ENCODE data around the gene MACROD1.
A peak's percentile ranks its signal among the peaks of the same experiment; 100 is the strongest.

Gene MACROD1

DNA sequence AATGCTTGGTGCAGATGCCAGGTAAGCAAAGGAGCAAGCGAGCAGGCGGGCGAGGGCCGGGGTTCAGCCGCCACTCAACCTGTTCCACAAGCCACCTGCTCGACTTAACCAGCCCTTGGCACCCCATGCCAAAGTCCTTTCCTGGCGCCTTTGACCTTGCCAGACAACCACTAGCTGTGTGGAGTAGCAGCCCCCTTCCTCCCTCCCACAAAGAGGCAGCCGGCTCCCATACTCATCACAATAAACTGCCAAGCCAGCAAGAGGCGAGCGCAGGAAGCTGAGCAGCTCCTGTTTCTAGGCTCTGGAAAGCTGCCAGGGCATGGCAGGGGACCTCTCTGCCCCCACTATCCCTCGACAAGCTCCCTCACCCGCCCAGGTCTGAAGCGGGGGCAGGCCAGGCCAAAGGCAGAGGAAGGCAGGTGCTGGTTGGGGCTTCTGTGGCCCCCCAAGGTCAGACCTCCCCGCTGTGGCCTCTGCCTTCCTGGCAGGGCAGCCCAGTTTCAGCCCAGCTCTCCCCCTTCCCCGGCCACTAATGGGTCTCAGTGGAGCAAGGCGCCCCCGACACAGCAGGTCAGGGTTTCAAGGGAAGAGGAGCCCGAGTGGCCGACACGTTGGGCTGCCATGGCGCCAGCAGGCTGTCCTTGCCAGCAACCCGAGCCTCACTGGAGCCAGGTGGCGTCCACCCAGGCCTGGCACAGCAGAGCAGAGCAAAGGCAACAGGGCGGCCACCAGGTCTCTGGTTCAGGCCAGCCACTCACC is 15.3 kb downstream of the MACROD1 start:
- TF ChIP-seq, protein P1, sequence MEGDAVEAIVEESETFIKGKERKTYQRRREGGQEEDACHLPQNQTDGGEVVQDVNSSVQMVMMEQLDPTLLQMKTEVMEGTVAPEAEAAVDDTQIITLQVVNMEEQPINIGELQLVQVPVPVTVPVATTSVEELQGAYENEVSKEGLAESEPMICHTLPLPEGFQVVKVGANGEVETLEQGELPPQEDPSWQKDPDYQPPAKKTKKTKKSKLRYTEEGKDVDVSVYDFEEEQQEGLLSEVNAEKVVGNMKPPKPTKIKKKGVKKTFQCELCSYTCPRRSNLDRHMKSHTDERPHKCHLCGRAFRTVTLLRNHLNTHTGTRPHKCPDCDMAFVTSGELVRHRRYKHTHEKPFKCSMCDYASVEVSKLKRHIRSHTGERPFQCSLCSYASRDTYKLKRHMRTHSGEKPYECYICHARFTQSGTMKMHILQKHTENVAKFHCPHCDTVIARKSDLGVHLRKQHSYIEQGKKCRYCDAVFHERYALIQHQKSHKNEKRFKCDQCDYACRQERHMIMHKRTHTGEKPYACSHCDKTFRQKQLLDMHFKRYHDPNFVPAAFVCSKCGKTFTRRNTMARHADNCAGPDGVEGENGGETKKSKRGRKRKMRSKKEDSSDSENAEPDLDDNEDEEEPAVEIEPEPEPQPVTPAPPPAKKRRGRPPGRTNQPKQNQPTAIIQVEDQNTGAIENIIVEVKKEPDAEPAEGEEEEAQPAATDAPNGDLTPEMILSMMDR (IDR thresholded peaks at IDR 0.05), result no peak
- Mint-ChIP-seq H3K4me1 (peaks cover 26% of the 10 kb centered on the region), H3K27ac (no peak overlapping the region), H3K4me3 (no peak overlapping the region), H3K9me3 (no peaks in the 10 kb centered on the region), H3K36me3 (ENCODE audit: low read depth) (no peaks in the 10 kb centered on the region), H3K27me3 (ENCODE audit: low read depth, poor library complexity) (peaks cover 22% of the 10 kb centered on the region)
- DNase-seq, result no peak

DNA sequence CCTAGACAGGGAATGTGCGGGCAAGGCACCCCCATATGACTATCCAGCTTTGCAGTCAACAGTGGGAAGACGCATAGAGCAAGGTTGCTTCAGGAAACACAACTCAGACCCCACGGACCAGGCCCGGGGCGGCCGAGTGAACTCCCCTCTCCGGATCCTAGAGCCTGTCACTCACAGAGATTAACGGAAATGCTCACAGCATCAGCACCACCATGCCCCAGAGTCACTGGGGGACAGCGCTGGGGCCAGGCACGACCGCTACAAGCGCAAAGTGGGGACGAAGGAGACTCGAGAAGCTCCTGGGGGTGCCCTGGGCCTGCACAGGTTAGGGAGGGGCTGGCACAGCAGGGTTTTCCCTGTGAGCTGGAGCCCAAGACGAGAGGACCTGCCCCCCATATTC is 15.9 kb downstream of the MACROD1 start:
- Mint-ChIP-seq H3K27ac (no peak overlapping the region), H3K9me3 (no peaks in the 10 kb centered on the region), H3K36me3 (ENCODE audit: low read depth) (no peaks in the 10 kb centered on the region), H3K4me3 (no peak overlapping the region), H3K27me3 (ENCODE audit: low read depth, poor library complexity) (peaks cover 19% of the 10 kb centered on the region), H3K4me1 (peaks cover 32% of the 10 kb centered on the region)
- TF ChIP-seq, protein P1 (IDR thresholded peaks at IDR 0.05), result no peak
- no peak for DNase-seq

DNA sequence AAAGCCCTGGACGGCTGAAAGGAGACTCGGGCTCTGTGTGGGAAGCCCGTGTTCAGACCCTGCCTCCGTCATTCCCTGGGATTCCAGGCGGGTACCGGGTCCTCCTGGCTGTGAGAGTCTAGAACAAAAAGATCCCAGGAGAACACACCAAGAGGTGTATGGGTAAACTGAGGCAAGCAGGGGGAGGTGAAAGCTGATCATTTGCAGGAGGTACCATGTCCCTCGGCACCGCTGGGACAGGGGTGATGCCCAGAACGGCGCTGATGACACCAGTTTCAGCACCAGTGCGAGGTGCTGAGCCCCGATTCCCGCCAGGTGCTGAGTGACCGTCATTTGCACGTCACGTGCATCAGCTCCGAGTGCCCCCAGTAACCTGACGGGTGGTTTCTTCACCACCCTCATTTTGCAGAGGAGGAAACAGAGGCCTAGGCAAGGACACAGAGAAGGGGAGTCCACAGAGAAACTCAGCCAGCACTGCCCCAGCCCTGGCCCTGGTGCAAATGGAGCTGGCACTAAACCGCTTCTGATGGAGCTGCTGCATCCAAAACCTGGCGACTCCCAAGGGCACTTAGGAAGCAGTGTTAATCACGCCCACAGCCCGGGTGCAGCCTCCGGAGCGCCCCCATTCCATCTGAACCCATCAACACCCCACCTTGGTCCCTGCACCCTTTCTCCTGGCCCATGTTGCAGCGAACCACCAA is 16.8 kb downstream of the MACROD1 start:
- Mint-ChIP-seq H3K27ac (no peak overlapping the region), H3K4me3 (no peak overlapping the region), H3K27me3 (ENCODE audit: low read depth, poor library complexity) (peaks cover 15% of the 10 kb centered on the region), H3K9me3 (no peaks in the 10 kb centered on the region), H3K36me3 (ENCODE audit: low read depth) (no peaks in the 10 kb centered on the region), H3K4me1 (peaks cover 36% of the 10 kb centered on the region)
- TF ChIP-seq, protein P1 (IDR thresholded peaks at IDR 0.05), result peak; percentile 13
- DNase-seq, result no peak

DNA sequence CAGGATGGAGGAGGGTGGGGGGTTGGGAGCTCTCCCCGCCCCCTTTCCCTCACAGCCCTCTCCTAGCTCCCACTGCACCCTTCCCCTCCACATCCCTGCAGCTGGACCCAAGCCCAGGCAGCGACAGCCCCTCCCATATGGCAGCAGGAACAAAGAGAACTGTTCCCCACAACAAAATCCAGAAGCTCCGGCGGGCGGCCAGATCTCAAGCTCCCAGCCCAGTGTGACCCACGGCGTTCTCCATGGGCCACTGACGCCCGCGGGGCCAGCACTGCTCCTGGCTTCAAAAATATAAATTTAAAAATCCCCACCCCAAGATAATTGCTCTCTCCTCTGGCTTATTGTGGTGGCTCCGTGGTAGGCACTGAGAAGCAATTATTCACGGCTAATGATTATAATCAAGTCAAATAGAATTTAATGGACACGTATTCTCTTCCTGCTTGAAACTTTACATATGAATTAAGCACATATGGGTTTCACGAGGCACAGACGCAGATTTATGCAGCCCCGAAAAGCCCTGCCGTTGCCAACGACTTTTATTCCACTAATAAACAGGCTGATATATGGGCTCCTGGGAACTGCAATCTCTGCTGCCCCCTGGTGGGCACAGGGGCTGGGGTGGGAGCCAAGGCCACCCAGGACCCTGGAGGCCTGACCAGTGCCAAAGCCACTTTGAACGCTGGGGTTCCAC is 17.5 kb downstream of the MACROD1 start:
- H3K27me3 Mint-ChIP-seq (ENCODE audit: low read depth, poor library complexity), result peaks cover 13% of the 10 kb centered on the region
- DNase-seq, result peak; percentile 92
- H3K4me3 Mint-ChIP-seq, result peak overlapping the region; percentile 73
- H3K4me1 Mint-ChIP-seq, result peaks cover 38% of the 10 kb centered on the region
- no peaks in the 10 kb centered on the region for H3K9me3 Mint-ChIP-seq
- TF ChIP-seq, protein P1 (IDR thresholded peaks at IDR 0.05), result peak; percentile 96
- no peak overlapping the region for H3K27ac Mint-ChIP-seq
- no peaks in the 10 kb centered on the region for H3K36me3 Mint-ChIP-seq (ENCODE audit: low read depth)

DNA sequence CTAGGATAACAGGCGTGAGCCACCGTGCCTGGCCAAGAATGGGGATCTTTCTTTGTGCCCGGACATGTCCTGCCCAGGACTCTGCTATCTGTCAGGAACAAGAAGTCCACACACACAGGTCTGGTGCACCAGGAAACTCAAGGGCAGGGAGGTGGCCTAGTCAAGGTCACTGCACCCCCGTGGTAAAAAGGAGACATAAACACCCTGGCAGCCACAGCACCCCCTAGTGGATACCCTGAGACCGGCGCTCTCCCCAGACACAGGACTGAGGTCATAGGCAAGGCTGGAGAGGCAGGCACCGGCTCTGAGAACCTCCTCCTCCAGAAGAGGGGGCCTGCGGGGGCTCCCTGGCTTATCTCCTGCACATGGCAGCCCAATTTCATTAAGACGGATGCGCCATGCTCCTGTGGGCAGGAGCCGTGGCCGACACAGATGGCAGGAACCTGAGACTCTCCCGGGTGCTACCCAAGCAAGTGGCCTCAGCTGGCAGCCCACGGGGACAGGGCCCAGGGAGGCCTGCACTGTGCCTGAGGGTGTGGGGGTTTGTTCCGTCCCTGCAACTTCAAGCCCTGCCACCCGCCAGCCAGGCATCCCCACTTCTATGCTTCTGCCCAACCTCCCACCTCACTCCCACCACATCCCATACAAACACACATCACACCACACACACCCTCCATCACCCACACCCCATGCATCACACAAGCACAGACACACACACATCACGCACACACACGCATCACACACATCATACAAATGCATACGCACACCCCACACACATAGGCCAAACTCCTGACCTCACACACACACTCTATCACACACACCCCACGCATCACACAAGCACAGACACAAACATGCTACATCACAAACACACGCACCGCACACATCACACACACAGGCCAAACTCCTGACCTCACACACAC is 19.6 kb downstream of the MACROD1 start:
- H3K4me3 Mint-ChIP-seq, result no peak overlapping the region
- no peaks in the 10 kb centered on the region for H3K9me3 Mint-ChIP-seq
- peaks cover 44% of the 10 kb centered on the region for H3K4me1 Mint-ChIP-seq
- TF ChIP-seq, protein P1 (IDR thresholded peaks at IDR 0.05), result peak; percentile 63
- H3K36me3 Mint-ChIP-seq (ENCODE audit: low read depth), result no peaks in the 10 kb centered on the region
- peak; percentile 52 for DNase-seq
- peaks cover 23% of the 10 kb centered on the region for H3K27me3 Mint-ChIP-seq (ENCODE audit: low read depth, poor library complexity)
- H3K27ac Mint-ChIP-seq, result no peak overlapping the region

Measured in nephron progenitor cell (in vitro differentiated cells).